ENCODE measurements around the gene LBR.

DNA sequence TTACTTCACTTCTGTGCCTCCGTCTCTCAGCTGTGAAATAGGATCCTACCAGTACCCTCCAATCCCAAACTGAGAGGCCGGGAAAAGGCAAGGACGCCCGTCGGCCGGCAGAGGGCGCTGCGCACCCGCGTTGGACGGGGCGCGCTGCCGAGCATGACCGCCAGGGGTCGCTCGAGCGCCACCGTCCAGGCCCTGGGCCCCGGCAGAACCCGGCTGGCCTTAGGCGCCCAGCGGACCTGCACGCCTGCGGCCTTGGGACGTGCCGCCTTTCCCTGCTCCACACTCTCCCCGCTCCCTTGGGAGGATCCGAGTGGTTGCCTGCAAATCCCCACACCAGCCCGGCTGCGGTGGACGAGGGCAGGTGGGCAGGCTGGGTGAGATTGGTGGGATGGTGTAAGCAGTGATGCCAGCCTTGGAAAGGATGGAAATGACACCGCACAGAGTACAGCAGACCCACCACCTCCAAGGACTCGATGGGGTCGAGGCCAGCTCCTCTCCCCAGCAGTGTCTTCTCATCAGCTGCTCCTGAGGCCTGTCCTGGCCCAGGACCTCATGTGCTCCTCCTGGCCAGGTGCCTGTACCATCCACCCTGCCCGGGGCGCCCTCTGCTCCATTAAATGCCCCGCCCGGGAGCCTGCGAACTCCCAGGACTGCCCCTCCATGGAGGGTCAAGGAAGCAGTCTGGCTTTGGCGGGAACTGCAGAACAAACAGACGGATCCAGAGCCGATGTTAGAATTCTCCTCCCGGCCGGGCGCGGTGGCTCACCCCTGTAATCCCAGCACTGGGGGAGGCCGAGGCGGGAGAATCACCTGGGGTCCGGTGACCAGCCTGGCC is 47.4 kb upstream of the LBR start:
- peak; percentile 100 for TF ChIP-seq CTCF (IDR thresholded peaks at IDR 0.05; ENCODE audit: borderline replicate concordance, extremely low read depth, low read length, poor library complexity, severe bottlenecking)
- TF ChIP-seq EZH2 (IDR thresholded peaks at IDR 0.05; ENCODE audit: borderline replicate concordance, low read depth, low read length, severe bottlenecking), result no peak
